ENCODE results near the gene ELMO1. TPM values are rescaled to one million over a fixed set of nuclear protein-coding genes. Genes with fewer than 3 reads are reported as not detected.

Gene ELMO1
- total RNA-seq, 1 donor from 2014 or later: 11.9 TPM

DNA sequence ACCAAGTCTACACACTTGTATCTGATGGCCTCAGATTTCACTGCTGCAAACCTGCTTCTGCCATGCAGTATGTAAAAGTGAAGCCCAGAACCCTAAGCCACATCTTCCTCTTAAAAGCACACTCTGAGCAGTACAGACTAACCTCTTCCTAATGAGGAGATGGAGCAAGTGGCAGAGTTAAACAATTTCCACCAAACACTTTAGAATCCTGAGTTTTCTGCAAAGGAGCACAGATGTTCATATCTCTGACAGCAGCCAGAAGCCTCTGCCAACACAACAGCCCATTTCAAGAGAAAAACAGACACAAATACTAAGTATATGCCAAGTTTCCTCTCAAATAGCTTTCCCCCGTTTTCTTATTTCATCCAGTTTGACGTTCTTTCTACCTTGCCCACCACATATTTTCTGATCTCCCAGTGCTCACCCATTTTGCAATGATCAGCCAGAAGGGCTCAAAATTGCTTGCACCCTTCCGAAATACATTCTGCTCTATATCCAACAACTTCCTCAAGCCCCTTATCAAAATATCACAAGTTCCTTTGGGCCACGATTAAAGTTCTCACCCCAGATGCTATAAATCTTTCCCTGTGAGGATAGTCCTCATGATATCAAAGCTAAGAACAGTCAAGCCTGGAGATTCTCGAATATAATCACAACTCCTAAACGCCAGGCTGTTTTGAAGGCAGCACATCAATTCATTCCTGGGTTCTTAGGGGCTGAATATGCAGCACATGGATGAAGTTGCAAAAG, 27.5 kb downstream of the ELMO1 start:
- ATAC-seq (ENCODE audit: poor library complexity): peak; percentile 49
- no peak for DNase-seq
- intact Hi-C loops (cut with DNase I): no loop called here

DNA sequence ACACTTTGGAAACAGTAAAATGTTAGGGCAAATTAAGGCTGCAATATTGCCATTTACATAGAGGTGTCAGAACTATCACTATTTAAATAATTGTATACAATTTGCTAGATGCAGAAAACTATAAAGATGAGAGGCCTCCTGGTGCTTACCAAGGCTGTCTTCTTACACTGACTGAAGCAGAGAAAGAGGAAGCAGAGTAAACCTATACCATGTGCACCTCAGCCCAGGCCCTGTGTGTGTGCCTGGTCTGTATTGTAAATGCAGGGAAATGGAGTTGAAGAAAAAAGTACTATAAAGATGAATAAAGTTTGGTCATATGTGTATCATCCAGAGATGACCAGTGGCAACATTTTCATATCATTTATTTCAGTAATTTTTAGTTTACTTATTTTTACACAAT, 29.2 kb downstream of the ELMO1 start:
- intact Hi-C loops (cut with DNase I): no loop called here
- no peak for DNase-seq

DNA sequence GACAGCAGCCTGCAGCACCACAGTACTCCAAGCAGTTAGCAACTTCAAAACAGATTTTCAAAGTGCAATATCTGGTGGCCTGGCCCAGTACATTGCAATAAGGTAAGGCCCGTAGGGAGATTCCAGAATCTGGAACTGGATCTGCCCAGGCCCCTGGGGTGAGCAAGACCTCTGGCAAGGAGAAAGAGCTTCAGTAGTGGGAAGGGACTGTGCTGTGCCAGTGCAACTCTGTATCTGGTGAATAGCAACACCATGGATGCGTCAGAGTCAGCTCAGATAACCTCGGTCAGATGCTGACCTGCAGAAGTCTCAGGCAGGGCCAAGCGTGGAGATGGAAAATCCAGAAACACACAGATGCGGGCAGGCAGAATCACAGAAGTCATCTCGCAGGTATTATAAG, 30.3 kb downstream of the ELMO1 start:
- no peak for DNase-seq
- intact Hi-C loops (cut with DNase I): no loop called here
- ATAC-seq (ENCODE audit: poor library complexity): no peak

More for the DNA sequence above, 29.2 kb downstream of the ELMO1 start:
- no peak for ATAC-seq (ENCODE audit: poor library complexity)

DNA sequence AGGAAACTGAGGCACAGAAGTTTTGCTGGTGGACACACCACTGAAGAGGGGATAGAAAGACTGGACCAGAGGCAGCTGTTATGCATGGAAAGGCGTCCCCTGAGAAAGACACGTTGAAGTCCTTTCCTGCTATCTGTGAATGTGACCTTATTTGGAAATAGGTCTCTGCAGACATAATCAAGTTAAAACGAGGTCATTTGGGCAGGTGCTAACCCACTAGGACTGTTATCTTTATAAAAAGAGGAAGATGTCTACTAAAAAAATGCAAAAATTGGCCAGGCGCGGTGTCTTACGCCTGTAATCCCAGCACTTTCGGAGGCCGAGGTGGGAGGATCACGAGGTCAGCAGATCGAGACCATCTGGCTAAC, 31.6 kb downstream of the ELMO1 start:
- DNase-seq: no peak
- ATAC-seq (ENCODE audit: poor library complexity): no peak
- intact Hi-C loops (cut with DNase I): no loop called here

DNA sequence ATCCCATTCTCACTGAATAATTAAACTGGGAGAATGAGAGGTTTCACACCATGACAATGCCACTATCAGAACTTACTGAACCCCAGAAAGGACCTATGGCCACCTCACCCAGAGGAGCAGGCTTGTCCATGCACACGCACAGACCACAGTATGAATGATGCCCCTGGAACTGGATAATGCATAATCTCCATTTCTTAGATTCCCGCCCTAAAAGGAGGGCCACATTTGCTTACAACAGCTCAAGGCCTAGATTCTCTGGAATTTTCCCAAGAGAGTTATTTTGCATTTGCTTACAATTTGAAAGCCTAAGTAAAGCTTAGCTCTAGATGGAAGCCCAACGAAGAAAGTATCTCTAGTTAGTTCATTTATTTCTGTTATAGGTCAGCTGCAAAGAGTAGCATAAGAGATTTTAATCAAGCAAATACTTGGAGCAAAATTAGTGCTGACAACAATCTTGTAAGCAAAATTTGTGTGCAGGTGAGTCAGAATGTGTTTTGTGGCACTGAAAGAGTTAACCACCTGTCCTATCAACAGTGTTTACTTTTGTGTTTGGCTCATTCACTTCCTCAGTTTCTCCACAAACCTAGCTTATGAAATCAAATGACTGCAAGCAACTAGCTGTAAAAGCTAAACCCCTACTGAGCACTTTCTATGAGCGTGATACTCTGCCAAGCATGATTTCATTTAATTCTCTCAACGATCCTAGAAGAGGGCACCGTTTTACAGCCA, 32.1 kb downstream of the ELMO1 start:
- DNase-seq (no peak), ATAC-seq (ENCODE audit: poor library complexity) (no peak)
- intact Hi-C loops (cut with DNase I): no loop called here

DNA sequence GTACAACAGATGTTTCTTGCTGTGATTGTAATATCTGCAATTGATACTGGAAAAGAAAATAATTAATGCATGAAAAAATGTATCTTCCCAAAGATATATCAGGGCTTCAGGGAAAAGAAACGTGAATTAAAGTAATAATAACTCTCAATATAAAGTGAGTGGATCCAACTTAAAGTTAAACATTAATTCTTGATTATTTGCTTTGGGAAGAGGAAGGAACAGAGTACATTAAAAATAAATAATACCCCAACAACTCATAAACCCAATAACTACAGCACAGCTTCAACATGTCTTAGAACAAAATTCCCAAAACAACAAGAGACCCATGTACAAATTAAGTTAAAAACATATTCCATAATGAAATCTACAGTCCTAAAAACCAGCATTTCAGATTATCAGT, 33.0 kb downstream of the ELMO1 start:
- DNase-seq: no peak

DNA sequence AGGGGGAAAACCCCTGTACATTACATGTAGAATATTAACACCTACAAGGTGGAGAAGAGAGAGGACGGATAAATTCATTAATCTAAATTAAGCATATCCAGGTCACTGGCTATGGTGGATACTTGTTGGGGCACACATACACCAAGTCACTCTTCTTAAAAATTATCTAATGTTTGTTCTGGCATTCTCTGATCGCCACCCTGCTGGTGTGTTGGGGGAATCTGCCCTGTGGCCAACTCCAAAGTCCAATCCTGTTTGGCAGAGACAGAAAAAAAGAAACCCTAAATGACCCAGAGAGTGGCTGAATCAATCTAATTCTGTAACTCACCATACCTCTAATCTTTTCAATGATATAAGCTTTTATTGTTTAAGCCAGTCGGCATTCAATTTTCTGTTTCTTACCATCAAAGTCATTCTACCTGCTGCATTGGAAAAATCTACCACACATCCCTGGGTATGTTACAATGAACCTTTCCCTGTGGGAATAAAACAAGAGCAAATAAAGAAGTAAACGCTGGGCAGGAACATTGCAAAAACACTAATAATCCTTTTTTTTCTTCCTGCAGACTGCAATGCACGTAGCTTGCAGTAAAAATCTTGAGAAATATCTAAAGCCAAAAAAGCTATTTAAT, 34.2 kb downstream of the ELMO1 start:
- DNase-seq (no peak), ATAC-seq (ENCODE audit: poor library complexity) (no peak)
- intact Hi-C loops (cut with DNase I): no loop called here

More for the DNA sequence above, 33.0 kb downstream of the ELMO1 start:
- intact Hi-C loops (cut with DNase I): no loop called here
- no peak for ATAC-seq (ENCODE audit: poor library complexity)

DNA sequence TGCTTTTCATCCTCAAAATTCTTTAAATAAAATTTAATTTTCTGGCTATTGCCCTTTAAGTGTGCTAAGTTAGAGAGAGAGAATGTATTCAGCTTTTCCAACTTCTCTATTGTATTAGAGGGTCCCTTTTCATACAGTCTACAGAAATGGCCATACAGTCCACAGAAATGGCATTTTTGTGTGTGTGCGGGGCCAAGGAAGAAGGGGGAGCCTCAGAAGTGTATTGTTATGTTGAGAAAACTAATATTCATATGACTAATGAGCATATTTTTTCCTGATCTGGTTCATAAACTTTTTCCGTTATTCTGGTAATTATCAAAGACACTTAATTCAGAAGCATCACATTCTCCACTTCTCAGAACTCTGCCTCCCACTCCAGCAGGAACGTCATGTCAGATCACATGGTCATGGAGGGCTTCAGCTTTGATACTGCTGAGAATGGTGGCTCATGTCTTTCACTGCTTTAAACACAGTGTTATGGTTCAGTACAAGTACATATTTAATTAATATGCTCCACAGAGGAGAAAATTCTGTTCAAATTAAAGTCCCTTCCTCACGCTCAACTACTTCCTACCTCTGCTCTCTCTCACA, 37.1 kb downstream of the ELMO1 start:
- no peak for DNase-seq
- ATAC-seq (ENCODE audit: poor library complexity): no peak
- intact Hi-C loops (cut with DNase I): no loop called here

DNA sequence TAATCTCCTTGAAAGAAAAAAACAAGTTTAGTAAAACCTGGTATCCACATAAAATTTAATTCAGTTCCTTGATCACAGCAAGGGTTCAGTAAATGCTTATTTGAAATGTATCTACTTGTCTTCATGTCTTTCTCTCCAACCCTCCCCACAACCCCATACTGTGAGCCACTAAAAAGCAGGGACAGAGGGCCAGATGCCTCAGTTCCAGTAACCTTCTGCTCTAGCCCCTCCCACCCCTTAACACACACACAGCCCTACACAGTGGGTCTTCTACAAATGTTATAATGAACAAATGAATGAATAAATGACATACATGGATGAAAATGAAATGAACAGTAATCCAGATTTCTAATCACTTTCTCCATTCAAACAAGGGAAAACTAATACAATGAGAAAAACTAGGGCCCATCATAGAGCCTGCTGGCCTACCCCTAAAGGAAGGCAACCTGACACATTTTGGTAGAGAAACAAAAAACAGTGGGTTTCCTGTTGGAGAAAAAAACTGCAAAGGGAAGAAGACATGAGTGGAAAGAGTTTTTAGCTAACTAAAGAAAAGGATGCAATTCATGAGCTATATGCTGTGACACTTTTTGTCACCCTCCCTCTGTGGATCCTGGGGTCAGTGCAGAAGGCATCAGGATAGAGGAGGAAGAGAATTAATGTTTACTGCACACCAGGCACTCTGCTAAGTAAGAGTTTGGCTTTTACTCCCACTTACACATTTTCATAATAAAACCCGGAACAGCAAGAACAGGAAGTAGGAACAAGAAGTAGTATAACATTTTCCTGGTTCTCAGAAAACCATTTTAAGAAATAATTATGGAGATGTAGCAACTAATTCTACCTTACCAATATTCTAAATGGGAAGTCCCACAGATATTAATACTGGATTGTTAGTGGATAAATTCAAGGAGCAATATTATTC, 38.1 kb downstream of the ELMO1 start:
- intact Hi-C loops (cut with DNase I): no loop called here
- DNase-seq (no peak), ATAC-seq (ENCODE audit: poor library complexity) (peak; percentile 30)

DNA sequence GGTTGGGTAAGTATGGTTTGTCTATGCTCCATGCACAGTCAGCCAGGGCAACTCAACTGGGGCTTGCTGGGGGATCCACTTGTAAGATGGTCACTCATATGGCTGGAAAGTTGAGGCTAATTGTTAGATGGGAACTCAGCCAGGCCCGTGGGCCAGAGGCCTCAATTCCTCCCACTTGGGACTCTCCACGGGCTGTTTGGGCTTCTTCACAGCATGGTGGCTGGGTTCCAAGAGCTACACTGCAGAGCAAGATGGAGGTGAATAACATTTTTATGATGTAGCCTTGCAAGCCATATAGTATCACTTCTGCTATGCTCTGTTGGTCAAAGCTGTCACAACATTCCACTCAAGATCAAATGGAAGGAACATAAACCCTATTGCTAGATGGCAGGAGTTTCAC, 39.2 kb downstream of the ELMO1 start:
- intact Hi-C loops (cut with DNase I): no loop called here
- ATAC-seq (ENCODE audit: poor library complexity) (no peak), DNase-seq (no peak)

DNA sequence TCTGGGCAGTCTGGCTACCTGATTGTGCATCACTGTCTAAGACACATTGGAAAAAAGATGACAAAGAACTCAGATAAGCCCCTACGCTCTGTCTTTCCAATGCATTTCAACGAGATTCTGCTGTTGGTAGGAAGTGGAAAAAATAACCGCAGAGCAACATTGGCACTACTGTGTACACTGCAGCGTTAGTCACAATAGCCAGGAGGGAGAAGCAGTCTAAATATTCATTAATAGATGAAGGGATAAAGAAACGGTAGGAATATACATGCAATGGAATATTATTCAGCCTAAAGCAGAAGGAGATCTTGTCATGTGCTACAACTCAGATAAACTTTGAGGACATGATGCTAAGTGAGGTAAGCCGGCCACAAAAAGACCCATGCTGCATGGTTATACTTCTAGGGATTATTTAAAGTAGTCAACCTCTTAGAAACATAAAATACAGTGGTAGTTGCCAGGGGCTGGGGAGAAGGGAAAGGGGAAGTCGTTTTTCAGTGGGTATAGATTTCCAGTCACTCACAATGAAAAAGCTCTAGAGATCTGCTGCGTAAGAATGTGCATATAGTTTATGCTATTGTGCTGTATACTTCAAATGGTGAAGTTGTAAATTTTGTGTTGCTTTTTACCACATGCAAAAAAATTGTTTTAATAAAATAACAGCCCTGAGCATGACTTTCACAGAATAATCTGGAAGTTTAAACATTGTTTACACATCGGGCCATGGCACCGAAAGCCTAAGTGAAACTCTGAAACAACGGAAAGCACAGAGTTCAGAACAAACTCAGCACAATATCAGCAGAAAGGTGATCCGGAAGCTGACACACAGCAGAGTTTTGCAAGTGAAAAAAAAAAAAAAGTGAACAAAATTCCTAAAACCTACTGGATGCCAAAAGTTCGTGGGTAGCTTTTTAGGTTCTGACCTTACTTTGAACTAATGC, 40.1 kb downstream of the ELMO1 start:
- ATAC-seq (ENCODE audit: poor library complexity): no peak
- DNase-seq: no peak
- intact Hi-C loops (cut with DNase I): no loop called here

DNA sequence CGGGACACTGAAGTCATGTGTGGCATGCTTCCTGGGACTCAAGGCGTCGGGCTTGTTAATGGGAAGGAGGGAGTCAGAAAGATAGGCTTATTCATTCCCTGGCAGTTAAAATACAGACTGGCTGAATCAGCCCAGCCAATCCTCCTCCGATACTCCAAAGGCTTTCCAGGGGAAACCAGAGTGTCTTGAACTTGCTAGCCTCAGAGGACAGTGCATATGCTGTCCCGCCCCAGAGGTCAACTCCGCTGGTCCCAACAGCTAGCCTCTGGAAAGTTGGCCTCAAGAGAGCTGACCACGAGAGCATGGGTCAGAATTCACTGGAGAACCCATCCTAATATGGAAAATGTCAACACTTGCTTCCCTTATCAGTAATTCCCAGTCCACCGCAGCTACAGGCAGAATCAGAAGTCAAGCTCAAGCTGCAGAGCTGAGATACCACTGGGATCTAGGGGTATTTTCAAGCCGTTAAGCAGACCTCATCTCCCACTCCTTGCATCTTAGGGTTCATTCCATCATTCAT, 43.0 kb downstream of the ELMO1 start:
- intact Hi-C loops (cut with DNase I): no loop called here
- DNase-seq (peak; percentile 75), ATAC-seq (ENCODE audit: poor library complexity) (peak; percentile 85)

DNA sequence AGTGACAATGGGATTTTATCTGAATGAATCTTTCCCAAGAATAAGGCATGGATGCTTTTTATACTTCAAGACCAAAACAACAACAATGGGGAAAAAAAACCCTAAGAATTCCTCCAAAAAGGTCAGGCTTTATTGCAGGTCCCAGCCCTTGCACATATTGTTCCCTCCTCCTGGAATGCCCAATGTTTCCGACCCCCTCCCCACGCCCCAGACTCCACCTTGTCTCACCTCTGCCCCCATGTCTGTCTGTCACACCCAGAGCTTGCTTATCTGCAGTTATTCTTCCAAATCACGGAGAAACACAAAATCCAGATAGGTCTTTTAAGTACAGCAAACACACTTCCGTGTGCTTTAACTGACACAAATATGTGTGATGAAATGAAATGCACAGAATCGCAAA, 43.5 kb downstream of the ELMO1 start:
- ATAC-seq (ENCODE audit: poor library complexity): no peak
- no peak for DNase-seq

DNA sequence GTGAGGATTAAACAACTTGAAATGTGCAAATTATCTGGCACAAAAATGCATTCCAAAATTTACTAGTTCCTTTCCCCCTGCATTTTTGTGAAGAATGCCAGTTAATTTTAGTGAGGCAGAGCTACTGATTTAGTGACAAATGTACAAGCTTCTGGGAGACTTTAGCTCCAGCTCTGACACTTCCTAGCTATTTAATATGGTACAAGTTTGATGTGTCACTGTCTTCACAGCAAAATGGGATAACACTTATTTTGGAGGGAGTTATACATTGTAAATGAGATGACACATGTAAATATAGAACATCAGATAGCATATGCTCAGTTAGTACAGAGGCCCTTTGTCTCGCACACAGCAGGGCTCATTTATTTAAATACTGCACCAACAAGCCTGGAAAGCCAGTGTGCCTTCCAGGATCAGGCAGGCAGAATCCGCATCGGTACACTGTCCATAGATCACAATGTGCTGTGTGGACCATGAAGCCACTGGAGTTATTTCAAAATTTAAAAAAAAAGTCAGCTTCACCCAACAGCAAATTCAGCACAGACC, 48.7 kb downstream of the ELMO1 start:
- ATAC-seq (ENCODE audit: poor library complexity): no peak
- intact Hi-C loops (cut with DNase I): no loop called here
- DNase-seq: no peak

More for the DNA sequence above, 43.5 kb downstream of the ELMO1 start:
- intact Hi-C loops (cut with DNase I): no loop called here

DNA sequence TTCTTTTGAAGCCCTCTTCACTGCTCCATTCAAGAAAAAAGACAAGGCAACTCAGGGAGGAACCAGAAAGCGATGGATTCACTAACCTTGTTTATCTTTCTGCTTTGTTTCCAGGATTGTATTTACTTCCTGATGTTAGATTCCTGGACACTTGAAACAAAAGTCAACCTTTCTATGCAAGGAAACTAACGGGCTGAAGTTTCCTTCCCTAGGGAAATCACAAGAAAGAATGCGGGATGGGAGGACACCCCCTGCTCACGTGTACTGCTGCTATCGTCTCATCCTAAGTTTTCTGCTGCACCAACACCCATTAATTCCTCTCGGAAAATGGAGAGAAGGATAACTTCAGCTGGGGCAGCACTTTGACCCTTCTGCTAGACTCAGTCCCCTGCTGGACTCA, 50.3 kb downstream of the ELMO1 start:
- ATAC-seq (ENCODE audit: poor library complexity) (no peak), DNase-seq (no peak)
- intact Hi-C loops (cut with DNase I): no loop called here

DNA sequence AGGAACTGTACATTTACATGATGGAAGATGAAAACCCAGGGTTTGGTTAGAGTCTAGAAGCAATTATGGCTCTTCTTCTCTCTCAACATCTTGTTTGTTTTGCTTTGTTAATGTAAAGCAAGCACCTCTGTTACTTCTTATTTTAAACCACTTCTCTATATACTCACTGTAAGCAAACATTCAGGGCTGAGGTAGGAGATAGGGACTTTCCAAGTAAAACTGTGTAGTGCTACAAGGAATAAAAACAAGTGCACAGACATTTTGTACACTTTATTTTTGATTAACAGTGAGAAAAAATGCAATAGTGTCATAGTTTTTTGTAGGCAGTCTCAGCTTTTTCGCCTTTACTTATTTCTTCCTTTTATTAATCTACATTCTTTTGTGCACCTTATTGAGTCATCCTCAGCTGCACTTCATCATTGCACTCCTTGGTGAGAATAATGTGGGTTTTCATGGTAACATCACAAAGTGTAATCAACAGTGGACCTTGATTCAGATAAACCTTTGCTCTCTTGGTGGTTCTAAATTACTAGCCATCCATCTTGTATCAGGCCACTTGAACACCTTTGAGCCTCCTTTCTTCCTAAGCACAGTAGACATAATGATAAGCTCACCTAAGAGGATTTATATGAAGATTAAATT, 52.9 kb downstream of the ELMO1 start:
- intact Hi-C loops (cut with DNase I): no loop called here

DNA sequence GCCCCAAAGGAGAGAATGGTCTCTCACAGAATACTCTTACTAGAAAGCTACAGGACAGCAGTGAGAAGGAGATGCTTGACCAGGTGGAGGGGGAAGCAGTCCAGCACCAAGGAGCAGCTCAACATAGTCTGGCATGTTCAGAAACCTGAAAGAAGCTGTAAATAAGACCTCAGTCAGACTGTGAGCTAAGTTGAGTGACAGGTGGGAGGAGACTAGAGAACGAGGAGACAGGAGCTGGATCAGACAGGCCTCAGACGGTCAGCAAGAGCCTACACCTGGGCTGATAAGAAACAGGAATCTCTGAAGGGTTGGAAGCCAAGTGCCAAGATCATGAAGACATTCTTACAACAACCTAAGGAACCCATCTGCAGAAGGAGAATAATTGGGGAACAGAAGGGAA, 54.5 kb downstream of the ELMO1 start:
- intact Hi-C loops (cut with DNase I): no loop called here
- ATAC-seq (ENCODE audit: poor library complexity): no peak
- DNase-seq: no peak

More for the DNA sequence above, 52.9 kb downstream of the ELMO1 start:
- DNase-seq: no peak
- ATAC-seq (ENCODE audit: poor library complexity): no peak
